ENCODE data around the gene AFAP1L2.

The AFAP1L2 gene

GRCh38 chr10:114412907-114413797, 8.8 kb upstream of the AFAP1L2 start:
- no peak for DNase-seq

DNA sequence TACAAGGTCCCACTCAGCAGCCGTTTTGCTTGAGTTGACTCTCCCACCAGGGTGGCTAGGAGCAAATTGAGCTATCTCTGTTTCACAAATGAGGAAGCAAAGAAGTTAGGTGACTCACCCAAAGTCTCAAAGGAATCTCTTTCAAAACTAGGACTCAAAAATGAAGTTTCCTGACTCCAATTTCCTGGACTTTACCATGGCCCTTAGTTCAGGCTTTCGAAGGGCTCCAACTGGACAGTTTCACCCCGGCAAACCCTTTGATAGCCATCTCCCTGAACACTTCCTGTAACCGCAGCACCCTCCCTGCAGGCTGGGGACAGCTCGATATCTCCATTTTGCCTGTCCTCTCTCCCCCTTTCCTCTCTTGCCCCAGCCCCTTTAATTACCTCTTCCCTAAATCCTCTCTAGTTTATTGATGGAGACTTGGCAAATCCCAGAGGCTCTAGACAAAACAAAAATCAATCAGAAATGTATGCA, 4.7 kb upstream of the AFAP1L2 start:
- no peak for DNase-seq

DNA sequence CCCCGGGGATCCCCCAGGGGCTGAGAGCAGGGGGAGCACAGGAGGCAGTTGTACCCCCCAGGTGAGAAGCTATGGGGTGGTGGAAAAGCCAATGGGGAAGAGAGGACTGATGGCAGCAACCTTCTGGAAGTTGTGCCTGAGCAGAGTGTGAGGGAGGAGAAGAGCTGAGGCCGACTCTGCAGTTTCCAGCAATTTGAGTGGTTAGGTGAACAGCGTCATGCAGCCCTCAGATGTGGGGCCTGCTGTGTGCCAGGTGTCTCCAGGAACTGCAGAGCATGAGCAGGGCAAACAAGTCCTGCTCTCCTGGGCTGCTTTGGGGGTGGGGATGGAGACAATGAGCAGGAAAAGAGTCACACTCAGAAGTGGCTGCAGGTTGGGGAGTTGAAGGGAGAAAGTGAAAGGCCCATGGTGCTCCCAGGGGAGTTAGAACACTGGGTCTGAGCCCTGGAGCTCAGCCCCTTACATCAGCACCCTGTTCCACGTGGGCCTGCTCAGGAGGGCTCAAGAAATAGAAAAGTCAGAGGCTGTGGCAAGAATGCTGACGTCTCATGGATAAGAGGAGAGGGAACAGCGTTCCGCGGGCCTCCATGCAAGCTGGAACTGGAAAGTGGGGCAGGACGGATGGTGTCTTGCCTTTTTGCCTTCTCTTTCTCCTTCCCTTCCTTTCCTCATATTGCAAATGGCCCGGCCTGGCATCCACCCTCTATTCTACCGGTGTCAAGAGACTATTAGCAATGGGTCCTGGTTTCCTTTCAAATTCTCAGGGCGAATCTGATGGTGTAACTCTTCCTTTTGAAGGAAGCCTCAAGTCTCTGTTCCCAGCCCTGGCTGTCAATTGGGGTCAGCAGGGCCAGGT, 4.0 kb upstream of the AFAP1L2 start:
- DNase-seq = no peak

GRCh38 chr10:114406455-114406854, 2.2 kb upstream of the AFAP1L2 start:
- DNase-seq = no peak

- no peak for DNase-seq
These were observed 679 bp upstream of the AFAP1L2 start for GRCh38 chr10:114405011-114405350.

DNA sequence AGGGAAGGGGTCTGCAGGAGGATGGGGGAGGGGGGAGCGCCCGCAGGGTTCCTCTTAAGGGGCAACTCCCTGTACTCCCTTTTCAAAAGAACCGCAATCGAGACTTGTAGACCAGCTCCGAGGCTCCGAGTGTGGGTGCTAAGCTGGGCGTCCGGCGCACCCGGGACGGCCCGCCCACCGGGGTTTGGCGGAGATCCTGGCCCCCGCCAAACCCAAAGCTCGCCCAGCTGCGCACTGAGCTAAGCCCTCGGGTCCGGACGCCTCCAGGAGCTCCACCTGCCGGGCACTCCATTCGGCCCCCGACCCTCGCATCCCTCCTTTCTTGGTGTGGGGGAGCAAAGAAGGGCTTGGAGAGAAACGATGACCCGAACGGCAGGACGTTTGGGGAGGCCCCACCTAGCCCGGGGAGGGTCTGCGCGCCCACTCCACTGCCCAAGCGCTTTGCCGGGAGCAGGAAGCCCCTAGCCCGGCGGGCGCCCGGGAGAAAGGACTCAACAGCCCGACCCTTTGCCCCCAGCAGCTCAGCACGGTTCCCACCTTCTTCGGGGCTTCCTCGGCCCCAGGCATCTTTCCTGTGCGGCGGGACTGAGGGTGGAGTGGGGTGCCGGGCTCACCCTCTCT, 651 bp downstream of the AFAP1L2 start:
- DNase-seq = no peak

DNA sequence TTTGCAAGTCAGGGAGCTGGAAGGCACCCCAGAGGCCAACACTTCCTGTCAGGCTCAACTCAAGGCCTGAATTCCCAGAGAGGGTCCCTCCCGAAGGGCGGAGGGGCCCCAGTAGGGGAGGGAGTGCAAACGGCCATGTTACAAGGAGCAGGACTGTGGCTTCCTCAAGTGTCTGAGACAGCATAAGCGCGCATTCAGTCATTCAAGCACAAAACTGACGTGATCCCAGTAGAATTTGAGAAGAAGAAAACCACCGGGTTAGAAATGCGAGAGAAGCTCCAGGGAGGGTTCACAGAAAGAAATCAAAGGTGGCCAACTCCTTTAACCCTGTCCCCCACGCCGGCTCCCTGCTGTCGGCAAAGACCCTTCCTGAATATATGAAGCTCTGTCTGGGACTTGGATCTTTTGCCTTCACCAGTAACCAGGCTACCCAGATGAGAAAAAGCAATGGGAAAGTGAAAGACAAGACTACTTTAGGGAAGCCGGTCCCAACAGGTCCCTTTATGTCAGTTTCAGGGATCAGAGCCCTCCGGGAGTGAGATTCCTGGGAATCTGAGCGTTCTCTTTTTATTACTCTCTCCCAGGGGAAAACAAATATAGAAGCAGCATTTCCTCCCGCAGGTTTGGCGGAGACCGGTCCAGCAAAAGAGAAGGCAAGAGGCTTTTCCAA, 1.3 kb downstream of the AFAP1L2 start:
- DNase-seq = no peak

DNA sequence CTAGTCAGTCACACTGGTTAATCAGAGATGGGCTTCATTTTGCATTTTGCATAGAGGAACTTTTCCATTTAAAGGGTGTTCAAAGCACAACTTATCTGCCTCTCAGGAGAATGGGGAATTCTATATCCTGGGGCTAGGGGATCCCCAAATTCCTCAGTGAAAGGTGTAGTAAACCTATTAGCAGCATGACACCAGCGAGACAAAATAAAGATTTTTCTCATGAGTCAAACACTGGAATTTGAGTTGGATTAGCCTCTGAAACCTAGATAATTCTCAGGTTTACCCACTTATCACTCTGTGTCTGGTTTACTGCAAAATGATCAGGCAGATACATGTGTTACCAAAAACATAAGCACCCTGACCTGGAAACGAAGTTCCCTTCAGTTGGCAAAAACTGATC, 2.1 kb downstream of the AFAP1L2 start:
- DNase-seq = no peak

GRCh38 chr10:114401195-114401791, 3.0 kb downstream of the AFAP1L2 start:
- no peak for DNase-seq

DNA sequence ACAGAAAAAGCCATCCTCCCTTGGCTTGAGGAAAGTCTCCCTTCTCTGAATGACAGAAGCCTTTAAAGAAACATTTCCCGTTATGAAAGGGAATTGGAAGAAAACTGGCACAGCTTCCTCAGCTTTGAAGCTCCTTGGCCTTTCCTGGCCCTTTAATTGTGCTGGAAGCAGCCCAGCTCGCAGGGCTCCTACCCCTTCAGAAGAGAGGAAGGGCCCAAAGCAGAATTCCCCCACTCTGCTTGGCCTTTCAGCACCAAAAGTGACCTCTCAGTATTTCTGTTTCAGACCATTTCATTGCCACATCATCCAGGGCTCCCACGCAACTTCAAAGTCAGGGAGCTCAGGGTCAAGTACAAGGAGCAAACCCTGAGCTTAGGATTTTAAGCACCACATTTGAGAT, 4.2 kb downstream of the AFAP1L2 start:
- no peak for DNase-seq

DNA sequence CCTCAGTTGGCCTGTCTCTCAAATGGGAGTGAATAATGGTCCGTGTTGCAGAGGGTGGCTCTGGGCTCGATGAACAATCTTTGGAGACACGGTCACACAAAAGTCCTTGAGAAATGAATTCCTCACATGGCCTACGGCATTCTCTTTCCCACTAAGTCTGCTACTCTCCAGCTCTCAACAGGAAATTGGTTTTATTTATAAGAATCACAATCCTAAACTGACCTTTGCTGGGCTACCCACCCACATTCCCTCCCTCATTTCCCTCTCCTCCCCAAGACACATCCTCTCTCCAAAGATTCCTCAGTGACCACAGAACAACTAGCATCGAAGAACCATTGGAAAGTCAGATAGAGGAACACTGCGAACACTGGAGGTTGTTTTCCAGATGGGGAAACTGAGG, 4.7 kb downstream of the AFAP1L2 start:
- no peak for DNase-seq

- DNase-seq = no peak
These were observed 5.5 kb downstream of the AFAP1L2 start for GRCh38 chr10:114398587-114399331.

DNA sequence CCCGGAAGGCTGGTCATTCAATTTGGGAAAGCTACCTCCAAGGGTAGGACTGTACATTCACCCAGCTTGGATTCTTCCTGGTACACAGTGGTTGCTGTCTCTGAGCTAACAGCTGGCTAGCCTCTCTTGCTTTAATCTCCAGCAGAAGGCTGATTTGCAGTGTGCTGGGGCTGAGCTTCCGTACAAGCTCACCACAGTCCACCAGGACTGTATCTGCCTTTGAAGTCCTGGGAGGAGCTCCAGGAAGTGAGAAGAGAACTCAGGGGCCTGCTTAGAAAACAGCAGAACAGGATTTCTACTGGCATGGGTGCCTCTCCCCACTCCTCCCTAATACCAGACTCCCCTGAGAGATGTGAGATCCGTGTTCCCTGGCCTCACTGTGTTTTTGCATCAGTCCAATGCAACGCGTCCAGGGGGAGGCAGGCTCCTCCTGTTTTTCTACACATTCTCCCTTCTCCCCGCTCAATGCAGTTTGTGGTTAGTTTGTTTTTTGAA, 6.6 kb downstream of the AFAP1L2 start:
- no peak for DNase-seq

DNA sequence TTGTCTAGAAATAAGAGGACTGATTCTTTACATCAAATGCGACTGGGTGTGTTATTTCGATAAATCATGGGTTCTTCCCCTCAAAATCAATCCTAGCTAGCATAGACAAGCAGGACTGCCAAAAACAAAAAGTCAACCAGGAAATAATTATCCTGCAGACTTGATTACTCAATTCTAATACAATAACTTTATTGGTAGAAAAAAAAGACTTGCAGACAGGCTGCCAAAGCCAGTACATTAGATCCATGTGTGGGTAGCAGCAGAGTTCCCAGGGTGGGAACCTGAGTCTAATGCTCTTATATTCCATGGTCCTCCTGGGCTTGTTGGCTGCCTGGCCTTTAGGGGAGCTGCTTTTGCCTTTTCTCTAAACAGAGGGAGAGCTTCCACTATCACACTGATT, 7.8 kb downstream of the AFAP1L2 start:
- DNase-seq = no peak

GRCh38 chr10:114395366-114396022, 8.8 kb downstream of the AFAP1L2 start:
- DNase-seq = no peak

- DNase-seq = no peak
These were observed 9.8 kb downstream of the AFAP1L2 start for GRCh38 chr10:114394531-114394930.

- DNase-seq = no peak
These were observed 10.4 kb downstream of the AFAP1L2 start for GRCh38 chr10:114393886-114394285.

DNA sequence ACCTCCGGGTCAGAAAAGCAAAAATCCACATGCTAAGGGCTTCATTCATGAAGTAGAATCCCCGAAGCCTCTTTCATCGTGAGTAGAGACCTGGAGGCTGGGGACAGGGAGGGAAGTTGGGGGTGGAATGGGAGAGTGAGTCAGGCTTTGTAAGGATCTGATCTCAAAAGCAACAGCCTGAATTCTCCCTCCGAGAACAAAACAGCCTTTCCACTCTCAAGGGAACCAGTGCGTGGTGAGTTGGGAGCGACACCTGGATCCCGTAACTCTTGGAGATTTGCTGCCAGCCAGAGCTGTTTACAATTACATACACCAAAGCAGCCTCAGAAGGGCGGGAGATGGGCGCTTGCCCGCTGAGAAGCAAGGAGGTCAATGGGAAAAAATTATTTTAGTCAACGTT, 10.8 kb downstream of the AFAP1L2 start:
- DNase-seq = no peak

DNA sequence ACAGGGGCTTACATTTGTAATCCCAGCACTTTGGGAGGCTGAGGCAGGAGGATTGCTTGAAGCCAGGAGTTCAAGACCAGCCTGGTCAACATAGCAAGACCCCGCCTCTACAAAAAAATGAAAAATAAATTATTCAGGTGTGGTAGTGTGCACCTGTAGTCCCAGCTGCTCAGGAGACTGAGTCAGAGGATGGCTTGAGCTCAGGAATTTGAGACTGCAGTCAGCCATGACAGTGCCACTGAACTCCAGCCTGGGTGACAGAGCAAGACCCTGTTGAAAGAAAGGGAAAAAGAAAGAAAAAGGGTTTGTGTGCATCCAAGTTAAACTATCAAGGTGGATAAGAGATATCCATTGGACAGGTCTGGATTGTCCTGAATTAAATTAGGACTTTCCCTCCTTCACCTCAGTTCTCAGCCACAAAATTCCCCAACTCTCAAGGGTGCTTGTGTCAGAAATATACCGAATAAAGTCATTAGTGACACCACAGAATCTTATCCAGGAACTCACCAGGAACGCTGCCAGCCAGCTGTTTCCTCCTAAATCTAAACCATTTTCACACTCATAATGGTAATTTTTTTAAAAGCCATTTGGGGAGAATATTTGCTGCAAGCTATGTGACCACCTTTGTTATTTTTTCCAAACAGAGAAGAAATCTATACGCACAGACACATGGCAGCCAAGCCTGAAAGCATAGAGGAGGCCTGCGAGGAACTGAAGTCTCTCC, 12.0 kb downstream of the AFAP1L2 start:
- no peak for DNase-seq

DNA sequence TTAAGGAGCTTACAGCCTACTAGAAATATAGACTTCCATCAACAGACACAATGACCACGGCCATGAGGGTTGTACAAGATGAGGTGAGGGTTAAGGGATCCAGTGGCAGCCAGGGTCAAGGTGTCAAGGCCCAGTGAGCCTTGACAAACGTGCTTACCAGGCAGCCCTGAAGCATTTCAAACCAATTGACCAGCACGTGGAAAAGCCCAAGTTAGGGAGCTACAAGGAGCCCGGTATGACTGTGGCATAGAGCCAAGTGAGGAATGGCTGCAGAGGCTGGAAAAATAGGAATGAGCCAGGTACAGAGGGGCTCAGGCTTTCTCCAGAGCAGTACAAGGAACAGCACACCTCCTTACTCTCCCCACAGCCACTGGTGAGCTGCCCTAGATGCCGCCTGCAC, 12.7 kb downstream of the AFAP1L2 start:
- no peak for DNase-seq
